Small intestine (tissue), 7 donors: Measurements from ENCODE around the gene CEP112. TPM values are rescaled to one million over a fixed set of nuclear protein-coding genes. Genes with fewer than 3 reads are reported as not detected.

ENCODE experiments used
- DNase-seq, 2 donors: peaks; one replicate each; pipeline versions ENCODE4 v3.0.0 to v3.0.0-alpha.2; 2013
- FAIRE-seq: peaks from 2 replicates; lab custom pipeline; 2012; peaks lifted over from hg19 to GRCh38; lab: Jason Lieb, UNC
- H3K27ac ChIP-seq, 3 donors: one replicate each; pipeline ENCODE4 v1.5.1; 2013; ENCODE audit warnings: low read length in 2 of 3, mild to moderate bottlenecking in 2 of 3, control low read depth in 1 of 3, inconsistent platforms in 1 of 3, low read depth in 1 of 3, moderate library complexity in 1 of 3
- H3K27me3 ChIP-seq, 3 donors: one replicate each; pipeline ENCODE4 v1.6.1; 2013; ENCODE audit warnings: low read length in 3 of 3, inconsistent platforms in 1 of 3; ENCODE audit not compliant: control insufficient read depth in 3 of 3, insufficient read depth in 3 of 3
- H3K36me3 ChIP-seq, 3 donors: one replicate each; pipeline ENCODE4 v1.6.1; 2013; ENCODE audit warnings: low read length in 3 of 3, inconsistent platforms in 1 of 3, low read depth in 1 of 3, mild to moderate bottlenecking in 1 of 3, moderate library complexity in 1 of 3; ENCODE audit not compliant: control insufficient read depth in 3 of 3, insufficient read depth in 2 of 3
- H3K4me1 ChIP-seq, 3 donors: one replicate each; pipeline ENCODE4 v1.6.1; 2013; ENCODE audit warnings: low read length in 2 of 3, inconsistent platforms in 1 of 3, low read depth in 1 of 3, mild to moderate bottlenecking in 1 of 3, moderate library complexity in 1 of 3; ENCODE audit not compliant: control insufficient read depth in 3 of 3, insufficient read depth in 2 of 3
- H3K4me3 ChIP-seq, 3 donors: one replicate each; pipeline ENCODE4 v1.5.1; 2013; ENCODE audit warnings: low read length in 3 of 3, control low read depth in 1 of 3, inconsistent platforms in 1 of 3, low read depth in 1 of 3, mild to moderate bottlenecking in 1 of 3, moderate library complexity in 1 of 3
- H3K9me3 ChIP-seq, 2 donors: one replicate each; pipeline ENCODE4 v1.6.1; 2013; ENCODE audit warnings: low read depth in 1 of 2, low read length in 1 of 2; ENCODE audit not compliant: control insufficient read depth in 2 of 2, insufficient read depth in 1 of 2
- WGBS, 3 donors: extraction: QIAGEN DNeasy Blood & Tissue Kit; methylation state at CpG; one replicate each; pipeline ENCODE4 v1.1.7; 2013; 5-methylcytosine and 5-hydroxymethylcytosine counted together
- polyA plus RNA-seq, 4 donors: library from polyadenylated mRNA; stranded (reverse) in 3 of 4; unstranded in 1 of 4; fragments of 200-250 nt in 3 of 4; fragments of 120-200 nt in 1 of 4; gene quantifications; one replicate each; pipeline versions ENCODE4 v1.2.1 to v1.2.3, GENCODE V29; 2013
- donor health status: healthy with polysubstance abuse.
- donor health status: control.
- donor health status: control.
- donor health status: Bipolar disorder and iron deficiency.
- donor health status: healthy.

The CEP112 gene
- polyA plus RNA-seq, 4 donors: 2.4 to 3.6 (median 3.5) TPM; not detected in 1

GRCh38 chr17:66229783-66230538 is 38.0 kb upstream of the CEP112 start:
- H3K27ac ChIP-seq: peak overlapping the region in 1 of 3 donors; percentile 21
- peaks cover 0 to 27% (median 2%) of the 10 kb centered on the region in 3 donors for H3K4me1 ChIP-seq
- FAIRE-seq (no peak), DNase-seq (peak in 1 of 2 donors; percentile 53)
- H3K4me3 ChIP-seq: no peak overlapping the region
- 58 to 79% (median 61%) methylated on average over 4 of the region's 4 CpGs for WGBS, 3 donors
- H3K36me3 ChIP-seq: no peaks in the 10 kb centered on the region
- no peaks in the 10 kb centered on the region for H3K27me3 ChIP-seq
- H3K9me3 ChIP-seq: no peaks in the 10 kb centered on the region

GRCh38 chr17:66228887-66229782 is 37.2 kb upstream of the CEP112 start, which contains the start of gene APOH:
TSS of gene APOH (minus strand) at chr17:66229415. CDS start at chr17:66229379, 36 bp downstream.
- Histone ChIP-seq H3K27ac (peak within 1 kb of the TSS in 1 of 3 donors; percentile 21), H3K9me3 (no peaks in the 10 kb centered on the region), H3K4me3 (no peak within 1 kb of the TSS), H3K27me3 (no peaks in the 10 kb centered on the region), H3K36me3 (no peaks in the 10 kb centered on the region), H3K4me1 (peaks cover 0 to 27% (median 2%) of the 10 kb centered on the region in 3 donors)
- no peak for FAIRE-seq
- DNase-seq: peak; percentile 66 to 86
- 40 to 73% (median 54%) methylated on average over 20 of the region's 20 CpGs for WGBS, 3 donors

GRCh38 chr17:66227212-66228045 is 35.5 kb upstream of the CEP112 start:
- 86 to 94% (median 90%) methylated on average over 4 of the region's 4 CpGs for WGBS, 3 donors
- no peaks in the 10 kb centered on the region for H3K9me3 ChIP-seq
- H3K4me1 ChIP-seq: peaks cover 0 to 27% (median 0%) of the 10 kb centered on the region in 3 donors
- DNase-seq (no peak), FAIRE-seq (no peak)
- no peaks in the 10 kb centered on the region for H3K27me3 ChIP-seq
- H3K27ac ChIP-seq: no peak overlapping the region
- no peaks in the 10 kb centered on the region for H3K36me3 ChIP-seq
- H3K4me3 ChIP-seq: no peak overlapping the region

- no peaks in the 10 kb centered on the region for H3K36me3 ChIP-seq
- H3K9me3 ChIP-seq: no peaks in the 10 kb centered on the region
- no peak for DNase-seq
- no peak for FAIRE-seq
- no peak overlapping the region for H3K27ac ChIP-seq
- no peaks in the 10 kb centered on the region for H3K4me1 ChIP-seq
- no peak overlapping the region for H3K4me3 ChIP-seq
- H3K27me3 ChIP-seq: no peaks in the 10 kb centered on the region
- 83 to 94% (median 85%) methylated on average over 5 of the region's 5 CpGs for WGBS, 3 donors
Observed at GRCh38 chr17:66222798-66223350, 30.9 kb upstream of the CEP112 start.

- H3K27me3 ChIP-seq: no peaks in the 10 kb centered on the region
Observed at GRCh38 chr17:66221755-66222530, 30.0 kb upstream of the CEP112 start.

GRCh38 chr17:66221343-66221742 is 29.4 kb upstream of the CEP112 start:
- no peaks in the 10 kb centered on the region for H3K4me1 ChIP-seq
- no peak overlapping the region for H3K27ac ChIP-seq
- DNase-seq: no peak
- H3K27me3 ChIP-seq: no peaks in the 10 kb centered on the region
- no peak for FAIRE-seq
- no peaks in the 10 kb centered on the region for H3K36me3 ChIP-seq
- no peaks in the 10 kb centered on the region for H3K9me3 ChIP-seq
- H3K4me3 ChIP-seq: no peak overlapping the region

More at GRCh38 chr17:66221755-66222530, 30.0 kb upstream of the CEP112 start:
- H3K4me3 ChIP-seq: no peak overlapping the region
- no peaks in the 10 kb centered on the region for H3K36me3 ChIP-seq
- H3K27ac ChIP-seq: no peak overlapping the region
- DNase-seq (no peak), FAIRE-seq (no peak)
- H3K9me3 ChIP-seq: no peaks in the 10 kb centered on the region
- 81 to 88% (median 82%) methylated on average over 11 of the region's 11 CpGs for WGBS, 3 donors
- no peaks in the 10 kb centered on the region for H3K4me1 ChIP-seq

GRCh38 chr17:66220079-66220835 is 28.3 kb upstream of the CEP112 start:
- 80 to 85% (median 81%) methylated on average over 8 of the region's 8 CpGs for WGBS, 3 donors
- DNase-seq: no peak
- H3K4me3 ChIP-seq: no peak overlapping the region
- no peaks in the 10 kb centered on the region for H3K27me3 ChIP-seq
- H3K27ac ChIP-seq: no peak overlapping the region
- H3K36me3 ChIP-seq: no peaks in the 10 kb centered on the region
- H3K9me3 ChIP-seq: no peaks in the 10 kb centered on the region
- H3K4me1 ChIP-seq: no peaks in the 10 kb centered on the region
- FAIRE-seq: no peak
